ENCODE measurements around the gene SERPINA3. TPM values are rescaled to one million over a fixed set of nuclear protein-coding genes. Genes with fewer than 3 reads are reported as not detected.

Gene SERPINA3
- total RNA-seq, 1 donor from 2014 or later: 1.3 TPM

- H3K36me3 Mint-ChIP-seq (ENCODE audit: low read depth, unreplicated experiment): no peaks in the 10 kb centered on the region
- no peak for DNase-seq (ENCODE audit: low read depth)
Measured at GRCh38 chr14:94568186-94568585, 44.0 kb upstream of the SERPINA3 start.

GRCh38 chr14:94569381-94570001 lies 42.7 kb upstream of the SERPINA3 start:
- H3K79me2 ChIP-seq (ENCODE audit: insufficient read depth, low read length): no peaks in the 10 kb centered on the region
- Mint-ChIP-seq H3K27me3 (ENCODE audit: low read depth, unreplicated experiment) (peaks cover 27% of the 10 kb centered on the region), H3K4me3 (ENCODE audit: unreplicated experiment) (no peak overlapping the region), H3K9me3 (ENCODE audit: unreplicated experiment) (peaks cover 3% of the 10 kb centered on the region), H3K27ac (ENCODE audit: unreplicated experiment) (no peak overlapping the region), H3K36me3 (ENCODE audit: low read depth, unreplicated experiment) (no peaks in the 10 kb centered on the region), H3K4me1 (ENCODE audit: low read depth, unreplicated experiment) (no peaks in the 10 kb centered on the region)
- no peak overlapping the region for H2AFZ ChIP-seq (ENCODE audit: low read depth, low read length)
- H3K4me2 ChIP-seq (ENCODE audit: low read length): no peak overlapping the region
- H3K4me3 ChIP-seq (ENCODE audit: insufficient read depth, low read depth, low read length): no peak overlapping the region
- FAIRE-seq (no peak), DNase-seq (ENCODE audit: low read depth) (no peak)
- TF ChIP-seq CTCF (IDR thresholded peaks at IDR 0.05; ENCODE audit: insufficient read depth, low read depth, low read length): no peak
- no peak for TF ChIP-seq EZH2 (IDR thresholded peaks at IDR 0.05; ENCODE audit: insufficient read depth, low read length)
- peaks cover 10% of the 10 kb centered on the region for H3K4me1 ChIP-seq (ENCODE audit: insufficient read depth, low read length)
- no peaks in the 10 kb centered on the region for H4K20me1 ChIP-seq (ENCODE audit: insufficient read depth, low read length)
- H3K36me3 ChIP-seq (ENCODE audit: insufficient read depth, low read length): no peaks in the 10 kb centered on the region
- no peak overlapping the region for H3K9ac ChIP-seq (ENCODE audit: low read length)
- no peak overlapping the region for H3K27ac ChIP-seq (ENCODE audit: low read depth, low read length)
- no peaks in the 10 kb centered on the region for H3K27me3 ChIP-seq (ENCODE audit: insufficient read depth, low read length)
- no peaks in the 10 kb centered on the region for H3K9me3 ChIP-seq (ENCODE audit: insufficient read depth, low read depth, low read length)

More at GRCh38 chr14:94568186-94568585, 44.0 kb upstream of the SERPINA3 start:
- no peaks in the 10 kb centered on the region for H3K27me3 ChIP-seq (ENCODE audit: insufficient read depth, low read length)
- H3K4me2 ChIP-seq (ENCODE audit: low read length): no peak overlapping the region
- H3K4me1 ChIP-seq (ENCODE audit: insufficient read depth, low read length): peaks cover 10% of the 10 kb centered on the region
- H3K4me3 Mint-ChIP-seq (ENCODE audit: unreplicated experiment): no peak overlapping the region
- H3K9me3 ChIP-seq (ENCODE audit: insufficient read depth, low read depth, low read length): no peaks in the 10 kb centered on the region
- H3K36me3 ChIP-seq (ENCODE audit: insufficient read depth, low read length): no peaks in the 10 kb centered on the region
- H3K79me2 ChIP-seq (ENCODE audit: insufficient read depth, low read length): no peaks in the 10 kb centered on the region
- no peak overlapping the region for H3K9ac ChIP-seq (ENCODE audit: low read length)
- H3K27me3 Mint-ChIP-seq (ENCODE audit: low read depth, unreplicated experiment): peaks cover 31% of the 10 kb centered on the region
- H2AFZ ChIP-seq (ENCODE audit: low read depth, low read length): no peak overlapping the region
- no peak overlapping the region for H3K4me3 ChIP-seq (ENCODE audit: insufficient read depth, low read depth, low read length)
- no peak overlapping the region for H3K27ac Mint-ChIP-seq (ENCODE audit: unreplicated experiment)
- no peak overlapping the region for H3K27ac ChIP-seq (ENCODE audit: low read depth, low read length)
- peaks cover 3% of the 10 kb centered on the region for H3K9me3 Mint-ChIP-seq (ENCODE audit: unreplicated experiment)
- no peak for TF ChIP-seq EZH2 (IDR thresholded peaks at IDR 0.05; ENCODE audit: insufficient read depth, low read length)
- TF ChIP-seq CTCF (IDR thresholded peaks at IDR 0.05; ENCODE audit: insufficient read depth, low read depth, low read length): no peak
- FAIRE-seq: no peak
- no peaks in the 10 kb centered on the region for H4K20me1 ChIP-seq (ENCODE audit: insufficient read depth, low read length)
- H3K4me1 Mint-ChIP-seq (ENCODE audit: low read depth, unreplicated experiment): no peaks in the 10 kb centered on the region

- Histone ChIP-seq H3K4me2 (ENCODE audit: low read length) (no peak overlapping the region), H3K4me3 (ENCODE audit: insufficient read depth, low read depth, low read length) (no peak overlapping the region), H3K79me2 (ENCODE audit: insufficient read depth, low read length) (no peaks in the 10 kb centered on the region), H3K4me1 (ENCODE audit: insufficient read depth, low read length) (peaks cover 10% of the 10 kb centered on the region), H3K9me3 (ENCODE audit: insufficient read depth, low read depth, low read length) (no peaks in the 10 kb centered on the region), H3K27me3 (ENCODE audit: insufficient read depth, low read length) (no peaks in the 10 kb centered on the region), H3K36me3 (ENCODE audit: insufficient read depth, low read length) (no peaks in the 10 kb centered on the region), H2AFZ (ENCODE audit: low read depth, low read length) (no peak overlapping the region), H3K9ac (ENCODE audit: low read length) (no peak overlapping the region), H4K20me1 (ENCODE audit: insufficient read depth, low read length) (no peaks in the 10 kb centered on the region), H3K27ac (ENCODE audit: low read depth, low read length) (no peak overlapping the region)
- Mint-ChIP-seq H3K9me3 (ENCODE audit: unreplicated experiment) (peaks cover 3% of the 10 kb centered on the region), H3K27ac (ENCODE audit: unreplicated experiment) (no peak overlapping the region), H3K4me1 (ENCODE audit: low read depth, unreplicated experiment) (no peaks in the 10 kb centered on the region), H3K4me3 (ENCODE audit: unreplicated experiment) (no peak overlapping the region), H3K36me3 (ENCODE audit: low read depth, unreplicated experiment) (no peaks in the 10 kb centered on the region), H3K27me3 (ENCODE audit: low read depth, unreplicated experiment) (peaks cover 26% of the 10 kb centered on the region)
- TF ChIP-seq EZH2 (IDR thresholded peaks at IDR 0.05; ENCODE audit: insufficient read depth, low read length): no peak
- TF ChIP-seq CTCF (IDR thresholded peaks at IDR 0.05; ENCODE audit: insufficient read depth, low read depth, low read length): no peak
- FAIRE-seq (no peak), DNase-seq (ENCODE audit: low read depth) (no peak)
Measured at GRCh38 chr14:94570002-94570400, 42.2 kb upstream of the SERPINA3 start.
